ENCODE results near the gene EN1. TPM values are rescaled to one million over a fixed set of nuclear protein-coding genes. Genes with fewer than 3 reads are reported as not detected.

Gene EN1
- total and polyA plus RNA-seq, 2 donors (not counting 1 experiment from before 2014, with no cell fraction given) = not detected

GRCh38 chr2:118843483-118844132, 3.8 kb downstream of the EN1 start:
- no peak for DNase-seq (ENCODE audit: low read depth in 2 of 2)
- no peak overlapping the region for H3K4me2 ChIP-seq (ENCODE audit: extremely low read depth, insufficient read depth, low read length)
- no peak overlapping the region for H3K27ac ChIP-seq (ENCODE audit: insufficient read depth, low read length)
- no peak overlapping the region for H2AFZ ChIP-seq (ENCODE audit: low read length)
- TF ChIP-seq EZH2 (IDR thresholded peaks at IDR 0.05; ENCODE audit: low read length, missing control alignments) (no peak), CTCF (conservative IDR thresholded peaks at IDR 0.05 in 1 of 2, IDR thresholded peaks at IDR 0.05 in 1 of 2; ENCODE audit: low read depth in 1 of 2, low read length in 2 of 2) (no peak)
- no peaks in the 10 kb centered on the region for H4K20me1 ChIP-seq (ENCODE audit: control insufficient read depth, extremely low read depth, insufficient read depth, low read length)
- H3K79me2 ChIP-seq (ENCODE audit: control insufficient read depth, insufficient read depth, low read length) = no peaks in the 10 kb centered on the region
- no peaks in the 10 kb centered on the region for H3K36me3 ChIP-seq (ENCODE audit: control insufficient read depth, insufficient read depth, low read length)
- H3K4me1 ChIP-seq (ENCODE audit: control insufficient read depth, extremely low read depth, insufficient read depth, low read length) = no peaks in the 10 kb centered on the region
- no peaks in the 10 kb centered on the region for H3K9me3 ChIP-seq (ENCODE audit: control insufficient read depth, insufficient read depth, low read depth, low read length)
- H3K4me3 ChIP-seq (replicated peaks in 1 of 4; ENCODE audit: control extremely low read depth in 1 of 4, insufficient read depth in 1 of 4, low read depth in 3 of 4, low read length in 4 of 4) = no peak overlapping the region
- H3K27me3 ChIP-seq (ENCODE audit: control insufficient read depth, insufficient read depth, low read length) = peaks cover 74% of the 10 kb centered on the region
- H3K9ac ChIP-seq (ENCODE audit: insufficient read depth, low read length) = no peak overlapping the region

- Histone ChIP-seq H3K36me3 (ENCODE audit: control insufficient read depth, insufficient read depth, low read length) (no peaks in the 10 kb centered on the region), H3K27ac (ENCODE audit: insufficient read depth, low read length) (no peak overlapping the region), H3K9me3 (ENCODE audit: control insufficient read depth, insufficient read depth, low read depth, low read length) (no peaks in the 10 kb centered on the region), H4K20me1 (ENCODE audit: control insufficient read depth, extremely low read depth, insufficient read depth, low read length) (no peaks in the 10 kb centered on the region), H3K4me3 (replicated peaks in 1 of 4; ENCODE audit: control extremely low read depth in 1 of 4, insufficient read depth in 1 of 4, low read depth in 3 of 4, low read length in 4 of 4) (no peak overlapping the region), H3K27me3 (ENCODE audit: control insufficient read depth, insufficient read depth, low read length) (peaks cover 72% of the 10 kb centered on the region), H2AFZ (ENCODE audit: low read length) (no peak overlapping the region), H3K79me2 (ENCODE audit: control insufficient read depth, insufficient read depth, low read length) (no peaks in the 10 kb centered on the region), H3K9ac (ENCODE audit: insufficient read depth, low read length) (no peak overlapping the region), H3K4me1 (ENCODE audit: control insufficient read depth, extremely low read depth, insufficient read depth, low read length) (no peaks in the 10 kb centered on the region), H3K4me2 (ENCODE audit: extremely low read depth, insufficient read depth, low read length) (no peak overlapping the region)
- peak in 1 of 2 donors; percentile 17 for DNase-seq (ENCODE audit: low read depth in 2 of 2)
- peak; percentile 93 for TF ChIP-seq EZH2 (IDR thresholded peaks at IDR 0.05; ENCODE audit: low read length, missing control alignments)
- TF ChIP-seq CTCF (conservative IDR thresholded peaks at IDR 0.05 in 1 of 2, IDR thresholded peaks at IDR 0.05 in 1 of 2; ENCODE audit: low read depth in 1 of 2, low read length in 2 of 2) = no peak
Measured at GRCh38 chr2:118842661-118843482, 4.6 kb downstream of the EN1 start.

GRCh38 chr2:118841828-118842461, 5.5 kb downstream of the EN1 start:
- H3K4me3 ChIP-seq (replicated peaks in 1 of 4; ENCODE audit: control extremely low read depth in 1 of 4, insufficient read depth in 1 of 4, low read depth in 3 of 4, low read length in 4 of 4) = no peak overlapping the region
- no peak overlapping the region for H3K9ac ChIP-seq (ENCODE audit: insufficient read depth, low read length)
- H3K27me3 ChIP-seq (ENCODE audit: control insufficient read depth, insufficient read depth, low read length) = peaks cover 78% of the 10 kb centered on the region
- no peaks in the 10 kb centered on the region for H3K9me3 ChIP-seq (ENCODE audit: control insufficient read depth, insufficient read depth, low read depth, low read length)
- peak in 1 of 2 donors; percentile 27 for DNase-seq (ENCODE audit: low read depth in 2 of 2)
- no peak for TF ChIP-seq CTCF (conservative IDR thresholded peaks at IDR 0.05 in 1 of 2, IDR thresholded peaks at IDR 0.05 in 1 of 2; ENCODE audit: low read depth in 1 of 2, low read length in 2 of 2)
- peak; percentile 81 for TF ChIP-seq EZH2 (IDR thresholded peaks at IDR 0.05; ENCODE audit: low read length, missing control alignments)
- H3K79me2 ChIP-seq (ENCODE audit: control insufficient read depth, insufficient read depth, low read length) = no peaks in the 10 kb centered on the region
- no peaks in the 10 kb centered on the region for H3K36me3 ChIP-seq (ENCODE audit: control insufficient read depth, insufficient read depth, low read length)
- no peaks in the 10 kb centered on the region for H3K4me1 ChIP-seq (ENCODE audit: control insufficient read depth, extremely low read depth, insufficient read depth, low read length)
- no peak overlapping the region for H2AFZ ChIP-seq (ENCODE audit: low read length)
- H3K27ac ChIP-seq (ENCODE audit: insufficient read depth, low read length) = no peak overlapping the region
- no peak overlapping the region for H3K4me2 ChIP-seq (ENCODE audit: extremely low read depth, insufficient read depth, low read length)
- H4K20me1 ChIP-seq (ENCODE audit: control insufficient read depth, extremely low read depth, insufficient read depth, low read length) = no peaks in the 10 kb centered on the region

Data from fibroblast of lung (primary cell).